Stimulated activated CD4-positive, alpha-beta T cell treated with anti-CD3 and anti-CD28 coated beads, Interleukin-15, amount 100 ng/mL, for 1 hour (primary cell): Measurements from ENCODE around the gene OR2G3.

Source experiments
- DNase-seq, 2 donors: peaks; one replicate each; pipeline ENCODE4 v3.0.0-alpha.2; 2020; ENCODE audit warnings: low read depth in 1 of 2, low spot score in 1 of 2

The OR2G3 gene

GRCh38 chr1:247605286-247605685 is at the start of gene OR2G3:
OR2G3 (plus strand) TSS chr1:247605586; CDS start chr1:247605586, 0 bp downstream.
- no peak for DNase-seq

DNA sequence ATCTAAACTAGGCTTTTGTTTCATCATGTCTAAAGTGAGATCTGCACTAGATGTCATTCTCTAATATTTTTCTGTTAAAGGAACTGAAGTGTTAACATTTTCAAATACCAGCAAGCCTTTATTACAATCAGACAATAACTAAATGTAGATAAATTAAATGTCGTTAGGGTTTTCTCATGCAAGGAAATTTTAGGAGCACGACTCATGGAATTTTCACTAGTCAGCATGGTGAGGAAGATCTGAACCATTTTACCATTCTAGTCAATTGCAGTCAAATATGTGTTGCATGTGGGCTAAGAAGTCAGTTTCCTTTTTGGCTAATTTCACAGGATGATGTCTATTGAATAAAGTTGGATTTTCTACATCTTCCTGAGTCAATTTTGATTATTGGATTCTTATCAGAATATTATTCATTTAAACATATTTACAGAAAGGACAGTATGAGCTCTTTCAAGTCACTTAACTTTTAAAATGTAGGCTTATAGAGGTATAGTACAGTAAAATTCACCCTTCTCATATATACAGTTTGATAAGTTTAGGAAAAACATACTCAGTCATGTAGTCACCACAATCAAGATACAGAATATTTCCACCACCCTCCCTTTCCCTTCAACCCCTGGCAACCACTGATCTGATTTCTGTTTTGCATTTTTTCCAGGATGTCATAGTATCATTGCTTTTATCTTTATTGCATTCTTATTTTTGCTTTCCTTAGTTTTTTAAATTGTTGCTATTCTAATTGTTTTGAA is 47.3 kb upstream of the OR2G3 start:
- DNase-seq: no peak

DNA sequence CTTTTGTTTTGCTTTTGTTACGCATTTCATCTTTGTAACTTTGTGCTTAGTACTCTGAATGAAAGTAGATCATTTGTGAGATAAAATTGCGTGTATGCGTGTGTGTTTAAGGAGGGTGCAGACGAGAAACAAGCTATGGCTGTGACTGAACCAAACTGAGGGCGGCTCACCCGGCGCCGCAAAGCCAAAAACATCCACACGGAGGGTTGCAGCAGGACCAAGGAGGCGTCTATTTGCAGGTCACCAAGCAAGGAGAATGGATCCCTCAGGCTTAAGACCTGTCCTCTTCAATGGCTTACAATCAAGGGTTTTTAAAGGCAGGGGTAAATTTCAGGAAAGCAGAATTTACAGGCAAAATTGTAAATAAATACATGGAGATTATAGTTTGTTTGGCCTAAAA is 43.7 kb upstream of the OR2G3 start:
- DNase-seq: no peak

DNA sequence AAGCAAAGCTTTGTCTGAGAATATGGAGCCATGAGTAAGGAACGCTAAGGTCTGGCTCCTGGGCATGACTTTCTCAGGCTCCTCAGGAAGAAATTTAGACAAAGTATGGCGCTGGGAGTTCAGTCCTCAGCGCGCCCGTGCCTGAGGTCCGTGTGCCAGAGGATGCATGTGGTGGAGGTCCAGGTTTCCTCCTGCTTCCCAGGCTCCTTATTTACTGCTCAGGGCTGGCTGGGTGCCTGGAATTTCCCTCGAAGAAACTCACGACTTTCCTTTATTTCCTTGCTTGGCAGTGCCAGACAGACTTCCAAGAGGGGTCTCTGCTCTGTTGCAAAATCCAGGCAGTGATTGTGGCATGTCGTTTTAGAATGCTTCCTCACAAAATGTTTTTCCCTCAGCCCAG is 43.2 kb upstream of the OR2G3 start:
- DNase-seq: no peak

- no peak for DNase-seq
Measured at GRCh38 chr1:247574236-247574635, 31.1 kb upstream of the OR2G3 start.

DNA sequence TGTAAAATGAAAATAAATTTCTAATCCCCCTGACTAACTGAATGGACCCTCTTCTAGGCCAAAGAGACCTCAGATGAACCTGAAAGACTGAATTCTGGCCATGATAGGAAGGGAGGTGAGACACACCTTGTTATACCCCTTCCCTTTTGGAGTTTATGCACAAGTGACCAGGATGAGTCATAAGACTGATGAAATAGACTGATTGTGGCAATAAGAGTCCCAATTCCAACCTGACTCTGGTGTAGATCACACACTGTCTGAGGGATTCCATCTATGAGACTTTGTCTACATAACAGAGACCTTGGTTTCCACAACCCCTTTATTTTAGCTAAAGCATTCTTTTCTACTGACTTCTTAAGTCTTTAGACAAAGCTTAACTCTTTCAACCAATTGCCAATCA is 30.7 kb upstream of the OR2G3 start:
- no peak for DNase-seq

DNA sequence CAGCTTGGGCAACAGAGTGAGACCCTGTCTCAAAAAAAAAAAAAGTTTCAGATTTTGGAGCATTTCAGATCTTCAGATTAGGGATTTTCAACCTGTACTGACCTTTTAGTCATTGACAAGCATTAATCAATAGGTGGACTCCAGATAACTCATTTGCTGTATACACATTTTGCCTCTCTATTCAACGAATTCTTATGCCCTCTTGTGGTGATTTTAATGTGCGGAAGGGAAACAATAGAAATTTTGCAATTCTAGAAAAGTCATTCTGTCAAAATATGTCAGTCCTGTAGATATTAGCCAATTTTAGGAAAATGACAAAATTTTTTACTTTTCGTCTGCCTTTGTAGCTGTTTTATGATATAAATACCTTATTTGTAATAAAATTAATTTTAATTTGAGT is 28.9 kb upstream of the OR2G3 start:
- DNase-seq: no peak

- no peak for DNase-seq
Measured at GRCh38 chr1:247578946-247579460, 26.4 kb upstream of the OR2G3 start.

DNA sequence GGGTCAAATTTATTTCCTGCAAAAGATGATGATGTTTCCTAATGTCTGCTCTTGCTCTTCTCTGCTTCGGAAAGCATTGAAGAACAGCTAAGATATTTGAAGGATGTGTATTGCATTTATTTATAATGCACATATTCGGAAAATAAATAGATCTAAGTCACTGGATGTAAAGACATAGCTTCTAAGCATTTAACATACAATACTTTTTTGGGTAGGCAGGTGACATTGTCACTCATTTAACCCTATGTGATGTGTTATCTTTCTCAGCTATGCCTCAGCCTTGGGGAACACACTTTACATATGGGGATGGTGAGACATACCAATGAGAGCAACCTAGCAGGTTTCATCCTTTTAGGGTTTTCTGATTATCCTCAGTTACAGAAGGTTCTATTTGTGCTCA is 17.3 kb upstream of the OR2G3 start, which contains the start of gene OR2G2:
TSS of gene OR2G2 (plus strand) at position 301 of the 400 bp plus-strand sequence. CDS start at position 301, 0 bp downstream.
- DNase-seq: no peak

DNA sequence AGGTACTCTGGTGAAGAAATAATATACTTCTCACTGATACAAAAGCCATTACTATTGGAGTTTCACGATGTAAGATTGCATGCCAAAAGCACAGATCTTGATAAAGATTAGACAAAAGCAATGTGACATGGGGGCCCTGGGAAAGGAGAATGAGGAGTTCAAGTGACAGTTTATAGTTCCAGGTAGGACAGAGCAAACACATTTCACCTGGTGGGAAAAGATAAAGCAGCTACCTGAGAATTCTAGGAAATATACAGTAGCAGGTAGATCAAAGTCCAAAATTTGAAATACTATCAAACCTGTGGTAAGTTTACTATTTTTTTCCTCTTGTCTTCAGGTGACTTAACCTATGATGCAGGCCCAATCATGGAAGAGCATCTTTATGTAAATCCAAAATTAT is 8.0 kb downstream of the OR2G3 start:
- DNase-seq: no peak

- DNase-seq: no peak
Measured at GRCh38 chr1:247614625-247615024, 9.2 kb downstream of the OR2G3 start.

DNA sequence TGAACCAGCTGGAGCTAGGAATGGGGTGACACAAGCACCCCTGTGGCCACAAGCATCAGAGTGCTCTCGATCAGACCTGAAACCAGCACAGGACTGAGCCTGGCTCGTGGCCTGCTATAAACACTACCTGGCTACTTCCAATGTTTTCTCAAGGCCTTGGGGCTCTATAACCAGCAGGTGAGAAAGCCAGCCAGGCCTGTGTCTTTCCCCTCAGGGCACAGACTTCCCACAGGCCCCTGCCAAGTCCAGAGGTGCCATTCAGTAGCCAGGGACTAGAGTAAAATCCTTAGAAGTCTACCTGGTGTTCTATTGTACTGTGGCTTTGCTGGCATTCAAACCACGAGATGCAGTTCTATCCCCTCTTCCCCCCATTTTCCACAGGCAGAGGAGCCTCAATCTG is 22.6 kb downstream of the OR2G3 start:
- no peak for DNase-seq

DNA sequence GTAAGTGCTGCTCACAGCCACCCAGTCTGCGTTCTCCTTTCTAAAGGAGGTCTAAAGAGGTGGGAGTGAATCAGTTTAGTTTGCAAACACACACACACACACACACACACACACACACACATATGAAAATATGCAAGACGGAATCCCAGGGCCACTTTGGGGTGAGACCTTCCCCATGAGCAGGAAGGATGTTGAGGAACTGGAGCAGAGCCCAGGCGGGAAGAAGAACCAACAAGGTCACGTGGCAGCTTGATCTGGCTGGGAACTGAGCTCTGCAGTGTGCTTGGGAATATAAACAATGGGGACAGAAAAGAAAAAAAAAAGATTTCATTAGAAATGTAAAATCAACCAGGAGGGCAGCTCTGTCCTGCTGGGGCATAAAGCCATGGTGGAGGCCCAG is 32.6 kb downstream of the OR2G3 start:
- DNase-seq: no peak

DNA sequence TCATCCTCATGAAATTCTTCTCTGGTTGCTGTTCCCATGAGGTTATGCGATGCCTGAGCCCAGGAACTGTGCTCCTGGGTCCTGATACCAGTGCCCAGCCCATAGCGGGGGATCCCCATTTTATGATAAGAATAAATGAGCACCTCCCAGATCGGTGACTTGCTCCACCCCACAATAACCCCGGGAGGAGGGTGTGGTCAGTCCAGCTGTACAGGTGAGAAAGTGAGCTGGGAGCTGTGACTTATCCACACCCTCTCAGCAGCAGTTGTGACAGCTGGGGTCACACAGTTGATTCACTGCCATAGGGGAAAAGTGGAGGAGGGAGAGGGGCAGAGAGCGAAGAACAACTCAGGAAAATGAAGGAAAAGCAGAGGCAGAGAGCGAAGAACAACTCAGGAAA is 33.4 kb downstream of the OR2G3 start:
- DNase-seq: no peak

GRCh38 chr1:247639381-247639981 is 34.1 kb downstream of the OR2G3 start:
- peak in 1 of 2 donors; percentile 11 for DNase-seq

DNA sequence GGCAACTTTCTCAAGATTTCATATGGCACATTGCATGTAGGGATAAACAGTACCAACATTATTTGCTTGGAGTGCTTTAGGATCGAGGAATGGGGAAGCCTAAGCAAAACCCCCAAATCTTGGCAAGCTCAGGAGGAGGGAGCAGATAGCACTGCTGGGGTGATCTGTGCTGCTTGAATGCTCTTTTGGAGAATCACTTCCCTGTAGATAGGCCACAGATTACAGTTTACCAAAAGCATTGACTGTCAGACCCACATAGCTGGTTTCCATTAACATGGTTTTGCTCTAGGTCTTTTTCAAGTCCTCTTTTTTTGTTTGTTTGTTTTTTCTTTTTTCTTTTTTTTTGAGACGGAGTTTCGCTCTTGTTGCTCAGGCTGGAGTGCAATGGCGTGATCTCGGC is 37.4 kb downstream of the OR2G3 start:
- DNase-seq: no peak

- DNase-seq: no peak
Measured at GRCh38 chr1:247646867-247647266, 41.5 kb downstream of the OR2G3 start.

DNA sequence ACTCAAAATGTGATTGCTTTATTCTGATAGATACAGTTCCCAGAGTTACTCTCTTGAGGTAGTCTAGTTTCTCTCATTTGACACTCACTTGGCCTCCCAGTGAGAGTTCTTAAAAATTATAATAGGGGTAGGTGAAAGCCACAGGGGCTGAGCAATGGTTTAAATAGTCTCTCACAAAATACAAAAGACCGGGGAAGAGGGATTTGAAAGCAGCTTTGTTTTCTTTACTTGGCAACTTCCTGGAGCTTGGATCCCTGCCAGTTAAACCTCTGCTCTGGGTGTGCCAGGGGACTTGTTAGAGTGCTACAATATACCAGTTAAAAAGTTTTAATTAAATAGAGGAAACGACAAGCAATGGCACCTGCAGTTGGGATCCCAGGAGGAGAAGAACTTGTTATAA is 42.5 kb downstream of the OR2G3 start:
- no peak for DNase-seq

GRCh38 chr1:247653040-247653439 is 47.7 kb downstream of the OR2G3 start:
- DNase-seq: no peak
